ENCODE results near the gene GBF1. TPM values are rescaled to one million over a fixed set of nuclear protein-coding genes. Genes with fewer than 3 reads are reported as not detected.

Gene GBF1
- total and polyA plus RNA-seq, 4 donors, result 6.0 to 27.2 (median 15.2) TPM

DNA sequence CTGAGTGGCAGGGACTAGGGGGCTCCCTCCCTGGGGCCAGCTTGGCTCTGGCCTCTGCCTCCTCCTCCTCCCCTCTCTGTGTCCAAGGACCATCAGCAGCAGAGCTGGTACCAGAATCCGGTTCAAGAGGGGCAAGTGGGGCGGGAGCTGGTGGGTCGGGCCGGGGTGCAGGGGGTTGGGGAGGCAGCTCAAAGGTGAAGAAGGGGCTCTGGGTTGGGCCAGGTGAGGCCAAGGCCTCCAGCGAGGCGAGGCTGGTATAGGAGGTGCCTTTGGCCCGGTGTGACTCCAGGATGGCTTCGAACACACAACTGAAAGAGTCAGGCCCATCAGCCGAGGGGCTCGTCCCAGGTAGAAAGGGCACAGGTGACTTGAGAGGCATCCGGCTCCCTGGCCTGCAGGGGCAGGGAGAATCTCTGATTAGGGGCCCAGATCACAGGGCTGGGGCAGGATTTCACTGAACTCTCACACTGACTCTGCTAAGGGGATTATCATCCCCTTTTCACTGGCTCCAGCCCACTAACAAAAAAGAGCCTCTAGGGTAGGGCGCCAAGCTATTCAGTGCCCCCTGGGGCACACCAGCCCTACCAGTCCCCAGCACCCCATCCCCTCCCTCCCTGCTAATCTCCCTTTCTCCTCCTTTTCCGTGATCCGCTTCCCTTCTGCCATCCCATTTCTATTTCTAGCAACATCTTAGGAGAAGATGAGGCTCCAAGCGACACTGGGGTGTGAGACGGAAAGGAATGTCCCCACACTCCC lies 168.7 kb downstream of the GBF1 start:
- H3K9ac ChIP-seq (ENCODE audit: low read depth in 1 of 2, low read length in 2 of 2), result no peak overlapping the region
- TF ChIP-seq SP1 (IDR thresholded peaks at IDR 0.05) (no peak), FOXA2 (IDR thresholded peaks at IDR 0.05) (no peak), JUND (IDR thresholded peaks at IDR 0.05) (no peak), YY1 (IDR thresholded peaks at IDR 0.05) (no peak), RXRA (IDR thresholded peaks at IDR 0.05) (no peak), RAD21 (IDR thresholded peaks at IDR 0.05) (no peak), EGR1 (IDR thresholded peaks at IDR 0.05; ENCODE audit: low read depth in 2 of 2) (no peak), NR2F2 (IDR thresholded peaks at IDR 0.05) (no peak), TAF1 (conservative IDR thresholded peaks at IDR 0.05) (no peak), HNF4A (conservative IDR thresholded peaks at IDR 0.05) (no peak), HNF4G (IDR thresholded peaks at IDR 0.05) (no peak)
- TF ChIP-seq, protein P1, sequence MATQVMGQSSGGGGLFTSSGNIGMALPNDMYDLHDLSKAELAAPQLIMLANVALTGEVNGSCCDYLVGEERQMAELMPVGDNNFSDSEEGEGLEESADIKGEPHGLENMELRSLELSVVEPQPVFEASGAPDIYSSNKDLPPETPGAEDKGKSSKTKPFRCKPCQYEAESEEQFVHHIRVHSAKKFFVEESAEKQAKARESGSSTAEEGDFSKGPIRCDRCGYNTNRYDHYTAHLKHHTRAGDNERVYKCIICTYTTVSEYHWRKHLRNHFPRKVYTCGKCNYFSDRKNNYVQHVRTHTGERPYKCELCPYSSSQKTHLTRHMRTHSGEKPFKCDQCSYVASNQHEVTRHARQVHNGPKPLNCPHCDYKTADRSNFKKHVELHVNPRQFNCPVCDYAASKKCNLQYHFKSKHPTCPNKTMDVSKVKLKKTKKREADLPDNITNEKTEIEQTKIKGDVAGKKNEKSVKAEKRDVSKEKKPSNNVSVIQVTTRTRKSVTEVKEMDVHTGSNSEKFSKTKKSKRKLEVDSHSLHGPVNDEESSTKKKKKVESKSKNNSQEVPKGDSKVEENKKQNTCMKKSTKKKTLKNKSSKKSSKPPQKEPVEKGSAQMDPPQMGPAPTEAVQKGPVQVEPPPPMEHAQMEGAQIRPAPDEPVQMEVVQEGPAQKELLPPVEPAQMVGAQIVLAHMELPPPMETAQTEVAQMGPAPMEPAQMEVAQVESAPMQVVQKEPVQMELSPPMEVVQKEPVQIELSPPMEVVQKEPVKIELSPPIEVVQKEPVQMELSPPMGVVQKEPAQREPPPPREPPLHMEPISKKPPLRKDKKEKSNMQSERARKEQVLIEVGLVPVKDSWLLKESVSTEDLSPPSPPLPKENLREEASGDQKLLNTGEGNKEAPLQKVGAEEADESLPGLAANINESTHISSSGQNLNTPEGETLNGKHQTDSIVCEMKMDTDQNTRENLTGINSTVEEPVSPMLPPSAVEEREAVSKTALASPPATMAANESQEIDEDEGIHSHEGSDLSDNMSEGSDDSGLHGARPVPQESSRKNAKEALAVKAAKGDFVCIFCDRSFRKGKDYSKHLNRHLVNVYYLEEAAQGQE (IDR thresholded peaks at IDR 0.05), result no peak
- TF ChIP-seq, protein P2, sequence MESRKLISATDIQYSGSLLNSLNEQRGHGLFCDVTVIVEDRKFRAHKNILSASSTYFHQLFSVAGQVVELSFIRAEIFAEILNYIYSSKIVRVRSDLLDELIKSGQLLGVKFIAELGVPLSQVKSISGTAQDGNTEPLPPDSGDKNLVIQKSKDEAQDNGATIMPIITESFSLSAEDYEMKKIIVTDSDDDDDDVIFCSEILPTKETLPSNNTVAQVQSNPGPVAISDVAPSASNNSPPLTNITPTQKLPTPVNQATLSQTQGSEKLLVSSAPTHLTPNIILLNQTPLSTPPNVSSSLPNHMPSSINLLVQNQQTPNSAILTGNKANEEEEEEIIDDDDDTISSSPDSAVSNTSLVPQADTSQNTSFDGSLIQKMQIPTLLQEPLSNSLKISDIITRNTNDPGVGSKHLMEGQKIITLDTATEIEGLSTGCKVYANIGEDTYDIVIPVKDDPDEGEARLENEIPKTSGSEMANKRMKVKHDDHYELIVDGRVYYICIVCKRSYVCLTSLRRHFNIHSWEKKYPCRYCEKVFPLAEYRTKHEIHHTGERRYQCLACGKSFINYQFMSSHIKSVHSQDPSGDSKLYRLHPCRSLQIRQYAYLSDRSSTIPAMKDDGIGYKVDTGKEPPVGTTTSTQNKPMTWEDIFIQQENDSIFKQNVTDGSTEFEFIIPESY (IDR thresholded peaks at IDR 0.05), result no peak
- TF ChIP-seq, protein P3, sequence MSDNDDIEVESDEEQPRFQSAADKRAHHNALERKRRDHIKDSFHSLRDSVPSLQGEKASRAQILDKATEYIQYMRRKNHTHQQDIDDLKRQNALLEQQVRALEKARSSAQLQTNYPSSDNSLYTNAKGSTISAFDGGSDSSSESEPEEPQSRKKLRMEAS (IDR thresholded peaks at IDR 0.05), result no peak
- H3K4me1 ChIP-seq (ENCODE audit: control insufficient read depth in 4 of 4, insufficient read depth in 4 of 4, low read length in 3 of 4), result peaks cover 0 to 4% (median under 1%) of the 10 kb centered on the region in 4 donors
- H3K4me3 ChIP-seq (ENCODE audit: low read depth in 1 of 3, low read length in 3 of 3), result no peak overlapping the region
- H3K27me3 ChIP-seq (ENCODE audit: control insufficient read depth in 4 of 4, insufficient read depth in 4 of 4, low read length in 3 of 4), result peaks cover 0 to 17% (median 6%) of the 10 kb centered on the region in 4 donors
- DNase-seq (ENCODE audit: low spot score), result no peak
- H3K9me3 ChIP-seq (ENCODE audit: control insufficient read depth in 4 of 4, low read length in 3 of 4), result no peaks in the 10 kb centered on the region
- WGBS, result 81% methylated on average over 16 of the region's 16 CpGs
- no peaks in the 10 kb centered on the region for H3K36me3 ChIP-seq (ENCODE audit: control insufficient read depth in 4 of 4, insufficient read depth in 3 of 4, low read depth in 1 of 4, low read length in 3 of 4)
- H3K27ac ChIP-seq (ENCODE audit: low read depth in 1 of 2, low read length in 2 of 2), result no peak overlapping the region

DNA sequence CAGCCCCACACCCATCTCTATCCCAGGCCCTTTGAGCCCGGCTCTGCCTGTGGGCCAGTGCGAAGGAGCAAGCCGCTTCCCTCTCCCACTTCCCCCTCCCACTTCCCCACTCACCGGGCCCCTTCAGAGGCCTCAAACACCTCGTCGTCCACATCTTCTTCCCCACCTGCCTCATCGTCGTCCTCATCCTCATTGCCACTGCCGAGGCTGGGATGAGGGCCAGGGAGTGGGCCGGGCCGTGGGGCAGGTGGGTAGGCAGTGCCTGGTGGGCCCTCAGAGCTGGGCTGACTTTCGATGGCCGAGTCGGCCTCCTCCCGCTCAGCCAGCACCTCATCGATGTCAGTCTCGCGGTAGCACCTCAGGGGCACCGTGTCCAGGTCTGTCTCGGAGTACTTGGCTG lies 169.4 kb downstream of the GBF1 start:
- TF ChIP-seq, protein P3 (IDR thresholded peaks at IDR 0.05), result no peak
- no peak for TF ChIP-seq RXRA (IDR thresholded peaks at IDR 0.05)
- TF ChIP-seq, protein P4, sequence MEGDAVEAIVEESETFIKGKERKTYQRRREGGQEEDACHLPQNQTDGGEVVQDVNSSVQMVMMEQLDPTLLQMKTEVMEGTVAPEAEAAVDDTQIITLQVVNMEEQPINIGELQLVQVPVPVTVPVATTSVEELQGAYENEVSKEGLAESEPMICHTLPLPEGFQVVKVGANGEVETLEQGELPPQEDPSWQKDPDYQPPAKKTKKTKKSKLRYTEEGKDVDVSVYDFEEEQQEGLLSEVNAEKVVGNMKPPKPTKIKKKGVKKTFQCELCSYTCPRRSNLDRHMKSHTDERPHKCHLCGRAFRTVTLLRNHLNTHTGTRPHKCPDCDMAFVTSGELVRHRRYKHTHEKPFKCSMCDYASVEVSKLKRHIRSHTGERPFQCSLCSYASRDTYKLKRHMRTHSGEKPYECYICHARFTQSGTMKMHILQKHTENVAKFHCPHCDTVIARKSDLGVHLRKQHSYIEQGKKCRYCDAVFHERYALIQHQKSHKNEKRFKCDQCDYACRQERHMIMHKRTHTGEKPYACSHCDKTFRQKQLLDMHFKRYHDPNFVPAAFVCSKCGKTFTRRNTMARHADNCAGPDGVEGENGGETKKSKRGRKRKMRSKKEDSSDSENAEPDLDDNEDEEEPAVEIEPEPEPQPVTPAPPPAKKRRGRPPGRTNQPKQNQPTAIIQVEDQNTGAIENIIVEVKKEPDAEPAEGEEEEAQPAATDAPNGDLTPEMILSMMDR (IDR thresholded peaks at IDR 0.05; ENCODE audit: low read depth, low read length, missing input control), result no peak
- TF ChIP-seq, protein P1 (IDR thresholded peaks at IDR 0.05), result no peak
- Histone ChIP-seq H3K27me3 (ENCODE audit: control insufficient read depth in 4 of 4, insufficient read depth in 4 of 4, low read length in 3 of 4) (peaks cover 0 to 17% (median 6%) of the 10 kb centered on the region in 4 donors), H3K4me3 (ENCODE audit: low read depth in 1 of 3, low read length in 3 of 3) (no peak overlapping the region)

More for the DNA sequence above, 169.4 kb downstream of the GBF1 start:
- H3K9ac ChIP-seq (ENCODE audit: low read depth in 1 of 2, low read length in 2 of 2), result no peak overlapping the region
- peaks cover 6 to 10% (median 7%) of the 10 kb centered on the region in 4 donors for H3K4me1 ChIP-seq (ENCODE audit: control insufficient read depth in 4 of 4, insufficient read depth in 4 of 4, low read length in 3 of 4)
- no peak overlapping the region for H3K27ac ChIP-seq (ENCODE audit: low read depth in 1 of 2, low read length in 2 of 2)
- no peak for DNase-seq (ENCODE audit: low spot score)
- 53% methylated on average over 20 of the region's 20 CpGs for WGBS
- no peaks in the 10 kb centered on the region for H3K9me3 ChIP-seq (ENCODE audit: control insufficient read depth in 4 of 4, low read length in 3 of 4)
- no peaks in the 10 kb centered on the region for H3K36me3 ChIP-seq (ENCODE audit: control insufficient read depth in 4 of 4, insufficient read depth in 3 of 4, low read depth in 1 of 4, low read length in 3 of 4)
